HepG2 (cell line): ENCODE measurements around the gene CYP21A2. TPM values are rescaled to one million over a fixed set of nuclear protein-coding genes. Genes with fewer than 3 reads are reported as not detected.

Source experiments
- ATM ChIP-seq: fragments of 450-650 bp; IDR thresholded peaks from 2 replicates; pipeline ENCODE4 v1.7.1; 2017; ENCODE audit warnings: mild to moderate bottlenecking, borderline replicate concordance
- CC2D1A ChIP-seq: sonication (generic); formaldehyde crosslinking; IDR thresholded peaks from 2 replicates; pipeline ENCODE4 v1.8.1; 2023; ENCODE audit warnings: mild to moderate bottlenecking, missing genetic modification reagents
- CREB1 ChIP-seq, 2 experiments: fragments of 450-650 bp in 1 of 2; IDR thresholded peaks; 2 replicates each; pipeline ENCODE4 v1.6.1; 2016 to 2017; ENCODE audit warnings: control low read depth in 1 of 2, mild to moderate bottlenecking in 1 of 2, missing compliant biosample characterization in 1 of 2, missing genetic modification characterization in 1 of 2
- GABPB1 ChIP-seq: IDR thresholded peaks from 2 replicates; pipeline ENCODE4 v1.6.1; 2016; ENCODE audit warnings: mild to moderate bottlenecking, missing genetic modification reagents, moderate library complexity, missing compliant biosample characterization
- KMT2B ChIP-seq: IDR thresholded peaks from 2 replicates; pipeline ENCODE4 v1.6.1; 2016; ENCODE audit warnings: missing genetic modification reagents, missing compliant biosample characterization
- NR3C1 ChIP-seq: sonication (generic); formaldehyde crosslinking; IDR thresholded peaks from 2 replicates; pipeline ENCODE4 v1.4.0; 2020; ENCODE audit warnings: missing genetic modification reagents
- RORA ChIP-seq: sonication (generic); formaldehyde crosslinking; IDR thresholded peaks from 2 replicates; pipeline ENCODE4 v1.5.0; 2020; ENCODE audit warnings: mild to moderate bottlenecking, missing genetic modification reagents, moderate library complexity
- ZNF781 ChIP-seq: sonication (generic); formaldehyde crosslinking; IDR thresholded peaks from 2 replicates; pipeline ENCODE4 v1.5.1; 2020; ENCODE audit warnings: borderline replicate concordance, mild to moderate bottlenecking, missing genetic modification reagents; ENCODE audit errors: not compliant biosample characterization
- ZSCAN30 ChIP-seq: sonication (generic); formaldehyde crosslinking; IDR thresholded peaks from 2 replicates; pipeline ENCODE4 v1.5.0; 2020; ENCODE audit warnings: mild to moderate bottlenecking, missing genetic modification reagents
- polyA plus RNA-seq, 8 experiments: library from polyadenylated mRNA; depleted of rRNA in 3 of 8; stranded (reverse) in 7 of 8; unstranded in 1 of 8; fragments of >200 nt; fragmentation: Illumina TruSeq in 4 of 8; extraction: Trizol in 4 of 8; gene quantifications; 2 replicates each; pipeline versions ENCODE4 v1.2.1 to v1.2.3, GENCODE V29; 2011 to 2016; ENCODE audit warnings: low read depth in 4 of 8, missing spikeins in 1 of 8, mixed read lengths in 1 of 8; ENCODE audit not compliant: insufficient read depth in 1 of 8
- total RNA-seq, 5 experiments: library from RNA; depleted of rRNA; stranded (reverse); fragments of >200 nt; fragmentation: Illumina TruSeq; extraction: Trizol; gene quantifications; 2 replicates each; pipeline ENCODE4 v1.2.3, GENCODE V29; 2016; ENCODE audit warnings: low read depth in 1 of 5
- TF ChIP-seq, protein P1 (sequence below): sonication (generic); formaldehyde crosslinking; IDR thresholded peaks from 2 replicates; pipeline ENCODE4 v1.4.0; 2020; ENCODE audit warnings: low read depth, missing genetic modification reagents
- TF ChIP-seq, protein P2 (sequence below): sonication (generic); formaldehyde crosslinking; IDR thresholded peaks from 2 replicates; pipeline ENCODE4 v1.4.0; 2020; ENCODE audit warnings: missing genetic modification reagents, borderline replicate concordance
- TF ChIP-seq, protein P3 (sequence below): sonication (generic); formaldehyde crosslinking; IDR thresholded peaks from 2 replicates; pipeline ENCODE4 v1.4.0; 2020; ENCODE audit warnings: missing genetic modification reagents
- TF ChIP-seq, protein P4 (sequence below): sonication (generic); formaldehyde crosslinking; IDR thresholded peaks from 2 replicates; pipeline ENCODE4 v1.4.0; 2020; ENCODE audit warnings: low read depth, mild to moderate bottlenecking, missing genetic modification reagents
- TF ChIP-seq, protein P5 (sequence below): sonication (generic); formaldehyde crosslinking; IDR thresholded peaks from 2 replicates; pipeline ENCODE4 v1.5.1; 2020; ENCODE audit warnings: missing genetic modification reagents, mild to moderate bottlenecking, borderline replicate concordance
- TF ChIP-seq, protein P6 (sequence below): sonication (generic); formaldehyde crosslinking; conservative IDR thresholded peaks from 2 replicates; pipeline ENCODE4 v1.8.0; 2022; ENCODE audit warnings: mild to moderate bottlenecking, moderate library complexity, missing genetic modification reagents

CYP21A2 gene
- total and polyA plus RNA-seq, 2 of the 13 experiments (the other 11 are each of a cell fraction or from before 2014, with no cell fraction given), result 1.5 to 6.3 TPM

DNA sequence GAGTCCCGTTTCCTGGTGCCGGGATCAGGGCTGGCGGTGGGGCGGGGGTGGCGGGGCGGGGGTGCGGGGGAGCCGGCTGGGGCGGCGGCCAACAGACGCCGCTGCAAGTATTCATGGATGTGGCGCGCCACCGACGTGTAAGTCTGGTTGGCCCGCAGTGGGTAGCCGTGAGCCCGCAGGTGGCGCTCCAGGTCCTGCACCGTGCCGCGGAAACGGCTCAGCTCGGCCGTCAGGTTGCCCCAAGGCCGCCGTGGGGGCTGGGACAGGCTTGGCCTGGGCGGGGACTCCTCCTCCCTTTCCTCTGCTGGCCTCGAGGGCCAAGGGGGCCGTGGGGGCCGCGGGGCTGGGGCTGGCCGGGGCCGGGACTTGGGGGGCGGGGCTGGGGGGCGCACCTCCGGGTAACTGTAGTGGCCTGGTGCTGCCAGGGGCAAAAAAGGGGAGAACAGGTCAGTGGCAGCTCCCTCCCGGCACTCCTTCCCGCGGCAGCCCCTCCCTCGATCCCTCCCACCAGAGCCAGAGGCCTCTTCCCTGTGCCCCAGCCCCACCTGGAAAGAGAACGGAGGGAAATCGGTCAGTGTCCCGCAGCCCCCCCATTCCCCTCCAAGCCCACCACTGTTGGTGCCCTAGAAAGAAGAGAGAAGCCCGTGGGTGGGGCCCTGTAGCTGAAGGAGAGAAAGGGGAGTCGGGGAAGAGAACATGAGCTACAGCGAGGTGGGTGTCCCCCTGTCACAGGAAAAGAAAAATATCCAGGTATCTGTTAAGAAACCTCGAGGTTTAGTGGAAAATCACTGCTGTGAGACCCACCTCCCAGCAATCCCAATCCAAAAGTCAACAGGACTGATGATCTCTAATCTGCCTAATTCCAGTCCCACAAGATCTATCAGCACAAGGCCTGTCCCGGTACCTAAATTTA, 49.6 kb downstream of the CYP21A2 start (continued):
- TF ChIP-seq, protein P1, sequence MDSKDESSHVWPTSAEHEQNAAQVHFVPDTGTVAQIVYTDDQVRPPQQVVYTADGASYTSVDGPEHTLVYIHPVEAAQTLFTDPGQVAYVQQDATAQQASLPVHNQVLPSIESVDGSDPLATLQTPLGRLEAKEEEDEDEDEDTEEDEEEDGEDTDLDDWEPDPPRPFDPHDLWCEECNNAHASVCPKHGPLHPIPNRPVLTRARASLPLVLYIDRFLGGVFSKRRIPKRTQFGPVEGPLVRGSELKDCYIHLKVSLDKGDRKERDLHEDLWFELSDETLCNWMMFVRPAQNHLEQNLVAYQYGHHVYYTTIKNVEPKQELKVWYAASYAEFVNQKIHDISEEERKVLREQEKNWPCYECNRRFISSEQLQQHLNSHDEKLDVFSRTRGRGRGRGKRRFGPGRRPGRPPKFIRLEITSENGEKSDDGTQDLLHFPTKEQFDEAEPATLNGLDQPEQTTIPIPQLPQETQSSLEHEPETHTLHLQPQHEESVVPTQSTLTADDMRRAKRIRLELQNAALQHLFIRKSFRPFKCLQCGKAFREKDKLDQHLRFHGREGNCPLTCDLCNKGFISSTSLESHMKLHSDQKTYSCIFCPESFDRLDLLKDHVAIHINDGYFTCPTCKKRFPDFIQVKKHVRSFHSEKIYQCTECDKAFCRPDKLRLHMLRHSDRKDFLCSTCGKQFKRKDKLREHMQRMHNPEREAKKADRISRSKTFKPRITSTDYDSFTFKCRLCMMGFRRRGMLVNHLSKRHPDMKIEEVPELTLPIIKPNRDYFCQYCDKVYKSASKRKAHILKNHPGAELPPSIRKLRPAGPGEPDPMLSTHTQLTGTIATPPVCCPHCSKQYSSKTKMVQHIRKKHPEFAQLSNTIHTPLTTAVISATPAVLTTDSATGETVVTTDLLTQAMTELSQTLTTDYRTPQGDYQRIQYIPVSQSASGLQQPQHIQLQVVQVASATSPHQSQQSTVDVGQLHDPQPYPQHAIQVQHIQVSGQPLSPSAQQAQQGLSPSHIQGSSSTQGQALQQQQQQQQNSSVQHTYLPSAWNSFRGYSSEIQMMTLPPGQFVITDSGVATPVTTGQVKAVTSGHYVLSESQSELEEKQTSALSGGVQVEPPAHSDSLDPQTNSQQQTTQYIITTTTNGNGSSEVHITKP (CRISPR knock-in tag), result peak; percentile 78; the same call in 1 of the 2 replicates
- TF ChIP-seq, protein P2, sequence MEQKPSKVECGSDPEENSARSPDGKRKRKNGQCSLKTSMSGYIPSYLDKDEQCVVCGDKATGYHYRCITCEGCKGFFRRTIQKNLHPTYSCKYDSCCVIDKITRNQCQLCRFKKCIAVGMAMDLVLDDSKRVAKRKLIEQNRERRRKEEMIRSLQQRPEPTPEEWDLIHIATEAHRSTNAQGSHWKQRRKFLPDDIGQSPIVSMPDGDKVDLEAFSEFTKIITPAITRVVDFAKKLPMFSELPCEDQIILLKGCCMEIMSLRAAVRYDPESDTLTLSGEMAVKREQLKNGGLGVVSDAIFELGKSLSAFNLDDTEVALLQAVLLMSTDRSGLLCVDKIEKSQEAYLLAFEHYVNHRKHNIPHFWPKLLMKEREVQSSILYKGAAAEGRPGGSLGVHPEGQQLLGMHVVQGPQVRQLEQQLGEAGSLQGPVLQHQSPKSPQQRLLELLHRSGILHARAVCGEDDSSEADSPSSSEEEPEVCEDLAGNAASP (CRISPR knock-in tag), result peak; percentile 63; the same call in 1 of the 2 replicates
- TF ChIP-seq, protein P3, sequence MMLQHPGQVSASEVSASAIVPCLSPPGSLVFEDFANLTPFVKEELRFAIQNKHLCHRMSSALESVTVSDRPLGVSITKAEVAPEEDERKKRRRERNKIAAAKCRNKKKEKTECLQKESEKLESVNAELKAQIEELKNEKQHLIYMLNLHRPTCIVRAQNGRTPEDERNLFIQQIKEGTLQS (CRISPR knock-in tag), result no peak
- no peak for TF ChIP-seq CREB1 (IDR thresholded peaks at IDR 0.05)
- no peak for TF ChIP-seq CREB1 (CRISPR knock-in tag; IDR thresholded peaks at IDR 0.05)
- no peak for TF ChIP-seq RORA (CRISPR knock-in tag)
- TF ChIP-seq ATM, result no peak
- TF ChIP-seq, protein P4, sequence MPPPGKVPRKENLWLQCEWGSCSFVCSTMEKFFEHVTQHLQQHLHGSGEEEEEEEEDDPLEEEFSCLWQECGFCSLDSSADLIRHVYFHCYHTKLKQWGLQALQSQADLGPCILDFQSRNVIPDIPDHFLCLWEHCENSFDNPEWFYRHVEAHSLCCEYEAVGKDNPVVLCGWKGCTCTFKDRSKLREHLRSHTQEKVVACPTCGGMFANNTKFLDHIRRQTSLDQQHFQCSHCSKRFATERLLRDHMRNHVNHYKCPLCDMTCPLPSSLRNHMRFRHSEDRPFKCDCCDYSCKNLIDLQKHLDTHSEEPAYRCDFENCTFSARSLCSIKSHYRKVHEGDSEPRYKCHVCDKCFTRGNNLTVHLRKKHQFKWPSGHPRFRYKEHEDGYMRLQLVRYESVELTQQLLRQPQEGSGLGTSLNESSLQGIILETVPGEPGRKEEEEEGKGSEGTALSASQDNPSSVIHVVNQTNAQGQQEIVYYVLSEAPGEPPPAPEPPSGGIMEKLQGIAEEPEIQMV (CRISPR knock-in tag), result no peak
- peak; percentile 78 for TF ChIP-seq GABPB1 (CRISPR knock-in tag)
- TF ChIP-seq ZSCAN30 (CRISPR knock-in tag), result no peak
- TF ChIP-seq, protein P5, sequence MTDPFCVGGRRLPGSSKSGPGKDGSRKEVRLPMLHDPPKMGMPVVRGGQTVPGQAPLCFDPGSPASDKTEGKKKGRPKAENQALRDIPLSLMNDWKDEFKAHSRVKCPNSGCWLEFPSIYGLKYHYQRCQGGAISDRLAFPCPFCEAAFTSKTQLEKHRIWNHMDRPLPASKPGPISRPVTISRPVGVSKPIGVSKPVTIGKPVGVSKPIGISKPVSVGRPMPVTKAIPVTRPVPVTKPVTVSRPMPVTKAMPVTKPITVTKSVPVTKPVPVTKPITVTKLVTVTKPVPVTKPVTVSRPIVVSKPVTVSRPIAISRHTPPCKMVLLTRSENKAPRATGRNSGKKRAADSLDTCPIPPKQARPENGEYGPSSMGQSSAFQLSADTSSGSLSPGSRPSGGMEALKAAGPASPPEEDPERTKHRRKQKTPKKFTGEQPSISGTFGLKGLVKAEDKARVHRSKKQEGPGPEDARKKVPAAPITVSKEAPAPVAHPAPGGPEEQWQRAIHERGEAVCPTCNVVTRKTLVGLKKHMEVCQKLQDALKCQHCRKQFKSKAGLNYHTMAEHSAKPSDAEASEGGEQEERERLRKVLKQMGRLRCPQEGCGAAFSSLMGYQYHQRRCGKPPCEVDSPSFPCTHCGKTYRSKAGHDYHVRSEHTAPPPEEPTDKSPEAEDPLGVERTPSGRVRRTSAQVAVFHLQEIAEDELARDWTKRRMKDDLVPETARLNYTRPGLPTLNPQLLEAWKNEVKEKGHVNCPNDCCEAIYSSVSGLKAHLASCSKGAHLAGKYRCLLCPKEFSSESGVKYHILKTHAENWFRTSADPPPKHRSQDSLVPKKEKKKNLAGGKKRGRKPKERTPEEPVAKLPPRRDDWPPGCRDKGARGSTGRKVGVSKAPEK (CRISPR knock-in tag), result 0 out of 2 replicates have a peak, but pooled peaks have one; percentile 62
- no peak for TF ChIP-seq ZNF781 (CRISPR knock-in tag)
- TF ChIP-seq KMT2B (CRISPR knock-in tag), result 0 out of 2 replicates have a peak, but pooled peaks have one; percentile 42
- no peak for TF ChIP-seq CC2D1A (CRISPR knock-in tag)
- TF ChIP-seq NR3C1, result no peak
- TF ChIP-seq, protein P6, sequence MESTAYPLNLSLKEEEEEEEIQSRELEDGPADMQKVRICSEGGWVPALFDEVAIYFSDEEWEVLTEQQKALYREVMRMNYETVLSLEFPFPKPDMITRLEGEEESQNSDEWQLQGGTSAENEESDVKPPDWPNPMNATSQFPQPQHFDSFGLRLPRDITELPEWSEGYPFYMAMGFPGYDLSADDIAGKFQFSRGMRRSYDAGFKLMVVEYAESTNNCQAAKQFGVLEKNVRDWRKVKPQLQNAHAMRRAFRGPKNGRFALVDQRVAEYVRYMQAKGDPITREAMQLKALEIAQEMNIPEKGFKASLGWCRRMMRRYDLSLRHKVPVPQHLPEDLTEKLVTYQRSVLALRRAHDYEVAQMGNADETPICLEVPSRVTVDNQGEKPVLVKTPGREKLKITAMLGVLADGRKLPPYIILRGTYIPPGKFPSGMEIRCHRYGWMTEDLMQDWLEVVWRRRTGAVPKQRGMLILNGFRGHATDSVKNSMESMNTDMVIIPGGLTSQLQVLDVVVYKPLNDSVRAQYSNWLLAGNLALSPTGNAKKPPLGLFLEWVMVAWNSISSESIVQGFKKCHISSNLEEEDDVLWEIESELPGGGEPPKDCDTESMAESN, result peak; percentile 96
